Bronchial epithelial cell (primary cell): Measurements from ENCODE around the gene LIX1L. TPM values are rescaled to one million over a fixed set of nuclear protein-coding genes. Genes with fewer than 3 reads are reported as not detected.

ENCODE experiments used
- DNase-seq: peaks from one replicate; pipeline ENCODE4 v3.0.0-alpha.2; 2010; ENCODE audit warnings: low read depth
- FAIRE-seq: peaks from 2 replicates; lab custom pipeline; 2011; peaks lifted over from hg19 to GRCh38; lab: Jason Lieb, UNC
- H3K27me3 ChIP-seq: 2 replicates; pipeline ENCODE4 v1.5.1; 2011; ENCODE audit warnings: low read length; ENCODE audit not compliant: control insufficient read depth, insufficient read depth
- H3K36me3 ChIP-seq: 2 replicates; pipeline ENCODE4 v1.5.1; 2011; ENCODE audit warnings: low read length; ENCODE audit not compliant: control insufficient read depth, insufficient read depth
- H3K4me3 ChIP-seq: 2 replicates; pipeline ENCODE4 v1.5.1; 2011; ENCODE audit warnings: mild to moderate bottlenecking, low read depth, low read length, control low read depth
- CTCF ChIP-seq: IDR thresholded peaks from 2 replicates; pipeline ENCODE4 v1.5.1; 2011; ENCODE audit warnings: mild to moderate bottlenecking, moderate library complexity, low read length, control low read depth, inconsistent platforms; ENCODE audit not compliant: insufficient read depth, severe bottlenecking
- total RNA-seq: library from RNA; depleted of rRNA; stranded (reverse); fragments of >200 nt; gene quantifications from 2 replicates; pipeline ENCODE4 v1.2.1, GENCODE V29; 2014

LIX1L gene
- total RNA-seq, 1 donor from 2014 or later: 3.4 TPM

DNA sequence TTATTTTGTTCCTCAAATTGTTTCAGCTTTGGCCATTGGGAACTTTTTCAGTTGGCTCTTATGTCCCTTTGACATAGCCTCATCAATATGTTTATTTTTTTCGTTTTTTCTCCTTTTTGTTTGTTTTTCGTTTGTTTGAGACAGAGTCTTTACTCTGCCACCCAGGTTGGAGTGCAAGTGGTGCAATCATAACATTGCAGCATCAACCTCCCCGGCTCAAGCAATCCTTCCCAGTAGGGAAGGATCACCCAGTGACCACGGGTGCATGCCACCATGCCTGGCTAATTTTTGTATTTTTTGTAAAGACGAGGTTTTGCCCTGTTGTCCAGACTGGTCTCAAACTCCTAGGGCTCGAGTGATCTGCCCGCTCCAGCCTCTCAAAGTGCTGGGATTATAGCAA lies 14.8 kb upstream of the LIX1L start:
- DNase-seq (no peak), FAIRE-seq (no peak)
- H3K4me3 ChIP-seq: no peak overlapping the region
- no peaks in the 10 kb centered on the region for H3K27me3 ChIP-seq
- TF ChIP-seq CTCF: no peak
- no peaks in the 10 kb centered on the region for H3K36me3 ChIP-seq

DNA sequence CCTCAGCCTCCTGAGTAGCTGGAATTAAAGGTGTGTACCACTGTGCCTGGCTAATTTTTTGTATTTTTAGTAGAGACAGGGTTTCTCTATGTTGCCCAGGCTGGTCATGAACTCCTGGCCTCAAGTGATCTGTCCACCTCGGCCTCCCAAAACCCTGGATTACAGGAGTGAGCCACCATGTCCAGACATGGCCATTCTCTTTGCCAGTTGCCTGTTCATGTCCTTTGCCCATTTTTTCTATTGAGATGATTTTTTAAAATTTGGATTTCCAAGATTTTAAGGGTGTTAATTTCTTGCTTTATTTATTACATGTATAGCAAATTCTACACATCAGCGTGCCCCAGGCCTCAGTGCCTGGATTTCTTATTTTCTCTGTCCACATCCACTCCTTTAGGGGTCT lies 9.5 kb upstream of the LIX1L start:
- FAIRE-seq (no peak), DNase-seq (no peak)
- H3K4me3 ChIP-seq: no peak overlapping the region
- TF ChIP-seq CTCF: no peak
- no peaks in the 10 kb centered on the region for H3K27me3 ChIP-seq
- no peaks in the 10 kb centered on the region for H3K36me3 ChIP-seq

DNA sequence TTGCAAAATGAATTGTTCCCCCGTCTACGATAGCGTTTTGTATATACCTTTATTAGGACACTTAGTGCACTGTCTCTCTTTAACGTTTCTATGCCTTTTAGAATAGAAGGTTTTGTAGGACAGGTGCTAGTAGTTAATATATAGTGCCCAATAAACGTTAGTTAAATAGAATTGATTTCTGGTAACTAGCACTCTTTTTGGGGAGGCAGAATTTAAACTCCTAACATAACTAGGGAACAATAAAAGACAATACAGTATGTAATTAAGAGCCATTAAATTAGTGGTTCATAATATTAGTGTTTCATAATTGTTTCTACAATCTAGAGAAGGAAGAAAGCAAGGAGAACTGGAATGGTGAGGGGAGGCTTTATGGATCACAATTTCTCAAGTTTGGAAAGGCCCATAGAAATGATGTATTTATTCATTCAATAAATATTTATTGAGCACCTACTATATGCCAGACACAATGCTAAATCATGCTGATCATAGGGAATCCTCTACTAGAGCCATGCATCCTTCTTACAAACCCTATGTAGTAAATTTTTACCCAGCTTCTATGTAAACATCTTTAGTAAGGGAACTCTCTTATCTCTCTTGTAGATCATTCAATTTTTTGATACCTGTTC lies 7.4 kb upstream of the LIX1L start:
- peak overlapping the region; percentile 67 for H3K4me3 ChIP-seq
- no peak for DNase-seq
- H3K27me3 ChIP-seq: no peaks in the 10 kb centered on the region
- TF ChIP-seq CTCF: no peak
- no peaks in the 10 kb centered on the region for H3K36me3 ChIP-seq
- no peak for FAIRE-seq

GRCh38 chr1:145964328-145965118 lies 6.7 kb upstream of the LIX1L start, which contains the start of the genes ANKRD34A and POLR3GL:
TSS of gene ANKRD34A (minus strand) at chr1:145964575. CDS start at chr1:145961759, 2,816 bp downstream.
TSS of gene POLR3GL (plus strand) at chr1:145964690. CDS start at chr1:145974866, 10,176 bp downstream.
- DNase-seq (peak; percentile 95), FAIRE-seq (no peak)
- peak within 1 kb of the TSS; percentile 67 for H3K4me3 ChIP-seq
- no peak for TF ChIP-seq CTCF
- no peaks in the 10 kb centered on the region for H3K36me3 ChIP-seq
- no peaks in the 10 kb centered on the region for H3K27me3 ChIP-seq

DNA sequence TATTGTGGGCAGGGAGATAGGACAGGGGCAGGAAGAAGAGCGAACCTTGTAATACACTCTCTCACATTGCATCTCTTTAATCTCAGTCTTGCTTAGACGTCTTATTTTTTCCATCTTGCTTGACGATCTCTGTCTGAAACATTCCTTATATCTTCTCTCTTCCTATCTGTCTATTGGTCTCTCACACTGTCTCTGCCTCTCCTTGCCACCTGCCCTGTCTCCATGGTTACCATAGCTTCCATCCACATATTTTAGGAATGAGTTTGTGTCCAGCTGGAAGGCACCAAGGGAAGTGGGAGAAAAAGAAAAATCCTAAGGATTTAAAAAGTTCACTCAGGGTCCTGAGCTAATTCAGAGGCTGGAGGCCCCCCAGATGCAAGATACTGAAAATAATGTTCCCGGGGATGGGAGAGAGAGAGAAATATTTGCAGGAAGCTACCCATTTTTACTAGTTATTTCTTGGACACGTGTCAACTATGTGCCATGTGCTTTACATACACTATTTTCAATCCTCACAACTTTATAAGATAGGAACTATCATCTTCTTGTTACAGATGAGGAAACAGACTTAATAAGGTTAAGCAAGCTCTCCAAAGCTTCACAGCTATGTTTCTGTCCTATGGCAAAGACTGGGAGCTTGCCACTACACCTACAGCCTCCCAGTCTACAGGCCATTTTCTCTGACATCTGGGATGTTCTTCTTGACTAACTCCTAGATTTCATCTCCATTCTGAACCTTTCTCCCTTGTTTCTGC lies 5.6 kb upstream of the LIX1L start:
- no peak overlapping the region for H3K4me3 ChIP-seq
- H3K36me3 ChIP-seq: no peaks in the 10 kb centered on the region
- FAIRE-seq (no peak), DNase-seq (peak; percentile 61)
- no peak for TF ChIP-seq CTCF
- no peaks in the 10 kb centered on the region for H3K27me3 ChIP-seq
